Measurements from ENCODE around the gene WASHC3. TPM values are rescaled to one million over a fixed set of nuclear protein-coding genes. Genes with fewer than 3 reads are reported as not detected.

The WASHC3 gene
- total and polyA plus RNA-seq, 10 of the 15 experiments (the other 5 are each of a cell fraction or from before 2014, with no cell fraction given) = 18.8 to 106 (median 64.3) TPM

DNA sequence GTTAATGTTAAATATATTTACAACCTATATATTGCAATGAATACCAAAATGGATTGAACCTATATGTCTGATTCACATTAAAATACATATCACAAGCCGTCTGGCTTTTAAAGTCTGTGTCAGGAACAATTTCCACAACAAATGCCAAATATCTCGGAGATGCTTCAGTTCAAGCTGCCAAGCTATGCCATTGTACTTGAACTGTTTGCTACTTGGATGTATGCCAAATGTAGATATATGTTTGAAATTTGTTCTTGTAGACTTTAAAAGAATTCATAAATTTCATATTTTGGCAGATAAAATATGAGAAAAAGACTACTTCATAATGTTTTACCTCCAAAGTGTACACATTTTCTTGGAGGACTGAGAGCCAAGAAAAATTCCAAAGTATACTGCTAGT is 37.0 kb downstream of the WASHC3 start:
- ChIA-PET POLR2A (interaction anchor here (0.9 kb wide), 1 partner anchor 11 kb away, joined by 3 read pairs; no protein-coding TSS in a partner anchor), RAD21 (ENCODE audit: unreplicated experiment) (no interaction called here), SMC1A (ENCODE audit: uncharacterized antibody, unreplicated experiment) (interaction anchor here (1.6 to 3.0 kb wide), 2 partner anchors 9 to 22 kb away, joined by 6 to 9 read pairs; no protein-coding TSS in a partner anchor), CTCF (interaction anchor here (1.5 kb wide), 1 partner anchor 45 kb away, joined by 4 read pairs; no protein-coding TSS in a partner anchor)
- H3K27ac ChIP-seq (ENCODE audit: control insufficient read depth, insufficient read depth) = no peak overlapping the region
- FAIRE-seq (no peak), ATAC-seq (no peak), DNase-seq (ENCODE audit: low read depth, low spot score) (no peak)
- intact Hi-C loops (cut with micrococcal nuclease; ENCODE audit: unreplicated experiment) = no loop called here
- H3K4me1 ChIP-seq (ENCODE audit: control insufficient read depth, insufficient read depth, low read length) = no peaks in the 10 kb centered on the region
- no peaks in the 10 kb centered on the region for H3K9me3 ChIP-seq (replicated peaks; ENCODE audit: control insufficient read depth, insufficient read depth, low read length)
- no peaks in the 10 kb centered on the region for H4K20me1 ChIP-seq (ENCODE audit: control insufficient read depth, insufficient read depth)
- H3K9ac ChIP-seq (ENCODE audit: control insufficient read depth, insufficient read depth, low read length) = no peak overlapping the region
- 96% methylated on average over 2 of the region's 2 CpGs for WGBS (ENCODE audit: insufficient coverage, insufficient replicate concordance, low lambda C conversion rate, missing lambda C conversion rate)
- in situ Hi-C loops (cut with MboI) = no loop called here
- H2AFZ ChIP-seq (ENCODE audit: control insufficient read depth, low read depth, low read length) = no peak overlapping the region
- H3K79me2 ChIP-seq (ENCODE audit: control insufficient read depth, insufficient read depth, low read length) = no peaks in the 10 kb centered on the region
- no peak overlapping the region for H3K4me3 ChIP-seq
- peaks cover 0 to 6% of the 10 kb centered on the region in 2 experiments; a peak in 2 of 4 replicates for H3K36me3 ChIP-seq (ENCODE audit: control insufficient read depth in 2 of 2, insufficient read depth in 2 of 2, low read length in 1 of 2)
- no peaks in the 10 kb centered on the region for H3K27me3 ChIP-seq (replicated peaks in 1 of 2; ENCODE audit: control insufficient read depth in 2 of 2, insufficient read depth in 2 of 2, low read length in 1 of 2)
- no peak overlapping the region for H3K4me2 ChIP-seq (ENCODE audit: control insufficient read depth, insufficient read depth)
- BruUV-seq (replicated peaks) = no TSS peak
- TF ChIP-seq GABPA (IDR thresholded peaks at IDR 0.05; ENCODE audit: low read depth) = no peak
- TF ChIP-seq, protein P1, sequence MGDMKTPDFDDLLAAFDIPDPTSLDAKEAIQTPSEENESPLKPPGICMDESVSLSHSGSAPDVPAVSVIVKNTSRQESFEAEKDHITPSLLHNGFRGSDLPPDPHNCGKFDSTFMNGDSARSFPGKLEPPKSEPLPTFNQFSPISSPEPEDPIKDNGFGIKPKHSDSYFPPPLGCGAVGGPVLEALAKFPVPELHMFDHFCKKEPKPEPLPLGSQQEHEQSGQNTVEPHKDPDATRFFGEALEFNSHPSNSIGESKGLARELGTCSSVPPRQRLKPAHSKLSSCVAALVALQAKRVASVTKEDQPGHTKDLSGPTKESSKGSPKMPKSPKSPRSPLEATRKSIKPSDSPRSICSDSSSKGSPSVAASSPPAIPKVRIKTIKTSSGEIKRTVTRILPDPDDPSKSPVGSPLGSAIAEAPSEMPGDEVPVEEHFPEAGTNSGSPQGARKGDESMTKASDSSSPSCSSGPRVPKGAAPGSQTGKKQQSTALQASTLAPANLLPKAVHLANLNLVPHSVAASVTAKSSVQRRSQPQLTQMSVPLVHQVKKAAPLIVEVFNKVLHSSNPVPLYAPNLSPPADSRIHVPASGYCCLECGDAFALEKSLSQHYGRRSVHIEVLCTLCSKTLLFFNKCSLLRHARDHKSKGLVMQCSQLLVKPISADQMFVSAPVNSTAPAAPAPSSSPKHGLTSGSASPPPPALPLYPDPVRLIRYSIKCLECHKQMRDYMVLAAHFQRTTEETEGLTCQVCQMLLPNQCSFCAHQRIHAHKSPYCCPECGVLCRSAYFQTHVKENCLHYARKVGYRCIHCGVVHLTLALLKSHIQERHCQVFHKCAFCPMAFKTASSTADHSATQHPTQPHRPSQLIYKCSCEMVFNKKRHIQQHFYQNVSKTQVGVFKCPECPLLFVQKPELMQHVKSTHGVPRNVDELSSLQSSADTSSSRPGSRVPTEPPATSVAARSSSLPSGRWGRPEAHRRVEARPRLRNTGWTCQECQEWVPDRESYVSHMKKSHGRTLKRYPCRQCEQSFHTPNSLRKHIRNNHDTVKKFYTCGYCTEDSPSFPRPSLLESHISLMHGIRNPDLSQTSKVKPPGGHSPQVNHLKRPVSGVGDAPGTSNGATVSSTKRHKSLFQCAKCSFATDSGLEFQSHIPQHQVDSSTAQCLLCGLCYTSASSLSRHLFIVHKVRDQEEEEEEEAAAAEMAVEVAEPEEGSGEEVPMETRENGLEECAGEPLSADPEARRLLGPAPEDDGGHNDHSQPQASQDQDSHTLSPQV (IDR thresholded peaks at IDR 0.05) = no peak
- no peak for TF ChIP-seq POLR2A (IDR thresholded peaks at IDR 0.05; ENCODE audit: low read depth, low read length)
- TF ChIP-seq SUPT20H (IDR thresholded peaks at IDR 0.05; ENCODE audit: borderline replicate concordance, control insufficient read depth, low read depth, low read length) = no peak
- TF ChIP-seq MYB (IDR thresholded peaks at IDR 0.05; ENCODE audit: borderline replicate concordance, low read depth, low read length) = no peak
- TF ChIP-seq ESRRA (IDR thresholded peaks at IDR 0.05; ENCODE audit: low read length) = no peak
- no peak for TF ChIP-seq ZNF24 (IDR thresholded peaks at IDR 0.05)
- TF ChIP-seq RFX5 (IDR thresholded peaks at IDR 0.05; ENCODE audit: low read depth, low read length) = no peak
- TF ChIP-seq CBX3 (IDR thresholded peaks at IDR 0.05; ENCODE audit: borderline replicate concordance, low read depth) = no peak
- TF ChIP-seq CTCF (IDR thresholded peaks at IDR 0.05 in 2 of 3, conservative IDR thresholded peaks at IDR 0.05 in 1 of 3; ENCODE audit: control insufficient read depth in 2 of 3, extremely low read depth in 1 of 3, insufficient read depth in 1 of 3, low read depth in 3 of 3, low read length in 3 of 3) = no peak
- no peak for TF ChIP-seq MTA3 (IDR thresholded peaks at IDR 0.05; ENCODE audit: borderline replicate concordance, low read length)
- TF ChIP-seq, protein P2, sequence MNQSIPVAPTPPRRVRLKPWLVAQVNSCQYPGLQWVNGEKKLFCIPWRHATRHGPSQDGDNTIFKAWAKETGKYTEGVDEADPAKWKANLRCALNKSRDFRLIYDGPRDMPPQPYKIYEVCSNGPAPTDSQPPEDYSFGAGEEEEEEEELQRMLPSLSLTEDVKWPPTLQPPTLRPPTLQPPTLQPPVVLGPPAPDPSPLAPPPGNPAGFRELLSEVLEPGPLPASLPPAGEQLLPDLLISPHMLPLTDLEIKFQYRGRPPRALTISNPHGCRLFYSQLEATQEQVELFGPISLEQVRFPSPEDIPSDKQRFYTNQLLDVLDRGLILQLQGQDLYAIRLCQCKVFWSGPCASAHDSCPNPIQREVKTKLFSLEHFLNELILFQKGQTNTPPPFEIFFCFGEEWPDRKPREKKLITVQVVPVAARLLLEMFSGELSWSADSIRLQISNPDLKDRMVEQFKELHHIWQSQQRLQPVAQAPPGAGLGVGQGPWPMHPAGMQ (IDR thresholded peaks at IDR 0.05; ENCODE audit: borderline replicate concordance) = no peak
- TF ChIP-seq, protein P3, sequence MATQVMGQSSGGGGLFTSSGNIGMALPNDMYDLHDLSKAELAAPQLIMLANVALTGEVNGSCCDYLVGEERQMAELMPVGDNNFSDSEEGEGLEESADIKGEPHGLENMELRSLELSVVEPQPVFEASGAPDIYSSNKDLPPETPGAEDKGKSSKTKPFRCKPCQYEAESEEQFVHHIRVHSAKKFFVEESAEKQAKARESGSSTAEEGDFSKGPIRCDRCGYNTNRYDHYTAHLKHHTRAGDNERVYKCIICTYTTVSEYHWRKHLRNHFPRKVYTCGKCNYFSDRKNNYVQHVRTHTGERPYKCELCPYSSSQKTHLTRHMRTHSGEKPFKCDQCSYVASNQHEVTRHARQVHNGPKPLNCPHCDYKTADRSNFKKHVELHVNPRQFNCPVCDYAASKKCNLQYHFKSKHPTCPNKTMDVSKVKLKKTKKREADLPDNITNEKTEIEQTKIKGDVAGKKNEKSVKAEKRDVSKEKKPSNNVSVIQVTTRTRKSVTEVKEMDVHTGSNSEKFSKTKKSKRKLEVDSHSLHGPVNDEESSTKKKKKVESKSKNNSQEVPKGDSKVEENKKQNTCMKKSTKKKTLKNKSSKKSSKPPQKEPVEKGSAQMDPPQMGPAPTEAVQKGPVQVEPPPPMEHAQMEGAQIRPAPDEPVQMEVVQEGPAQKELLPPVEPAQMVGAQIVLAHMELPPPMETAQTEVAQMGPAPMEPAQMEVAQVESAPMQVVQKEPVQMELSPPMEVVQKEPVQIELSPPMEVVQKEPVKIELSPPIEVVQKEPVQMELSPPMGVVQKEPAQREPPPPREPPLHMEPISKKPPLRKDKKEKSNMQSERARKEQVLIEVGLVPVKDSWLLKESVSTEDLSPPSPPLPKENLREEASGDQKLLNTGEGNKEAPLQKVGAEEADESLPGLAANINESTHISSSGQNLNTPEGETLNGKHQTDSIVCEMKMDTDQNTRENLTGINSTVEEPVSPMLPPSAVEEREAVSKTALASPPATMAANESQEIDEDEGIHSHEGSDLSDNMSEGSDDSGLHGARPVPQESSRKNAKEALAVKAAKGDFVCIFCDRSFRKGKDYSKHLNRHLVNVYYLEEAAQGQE (IDR thresholded peaks at IDR 0.05; ENCODE audit: low read depth, low read length) = no peak
- TF ChIP-seq NR2C2 (IDR thresholded peaks at IDR 0.05; ENCODE audit: borderline replicate concordance, control insufficient read depth, insufficient read length, low read depth) = no peak
